HG02763 (cell line): ENCODE results near the gene RCVRN.

Experiments used
- ATAC-seq: cut with Tn5 transposase; IDR thresholded peaks from one replicate; pipeline ENCODE4 v1.9.1; 2021; ENCODE audit warnings: mild to moderate bottlenecking, moderate library complexity; ENCODE audit not compliant: unreplicated experiment

Gene RCVRN

GRCh38 chr17:9859781-9860180, 45.3 kb downstream of the RCVRN start:
- no peak for ATAC-seq

- ATAC-seq, result no peak
Observed at GRCh38 chr17:9855036-9855435, 50.0 kb downstream of the RCVRN start.

- no peak for ATAC-seq
Observed at GRCh38 chr17:9854255-9854654, 50.8 kb downstream of the RCVRN start.

GRCh38 chr17:9850151-9850550, 54.9 kb downstream of the RCVRN start:
- no peak for ATAC-seq
